Stimulated activated CD8-positive, alpha-beta memory T cell treated with anti-CD3 and anti-CD28 coated beads, Interleukin-4, amount 100 ng/mL, for 24 hours (primary cell): ENCODE data around the gene DDX10.
A peak's percentile ranks its signal among the peaks of the same experiment; 100 is the strongest.

Source experiments
- DNase-seq: peaks from one replicate; pipeline ENCODE4 v3.0.0-alpha.2; 2020; ENCODE audit warnings: low read depth

Gene DDX10

DNA sequence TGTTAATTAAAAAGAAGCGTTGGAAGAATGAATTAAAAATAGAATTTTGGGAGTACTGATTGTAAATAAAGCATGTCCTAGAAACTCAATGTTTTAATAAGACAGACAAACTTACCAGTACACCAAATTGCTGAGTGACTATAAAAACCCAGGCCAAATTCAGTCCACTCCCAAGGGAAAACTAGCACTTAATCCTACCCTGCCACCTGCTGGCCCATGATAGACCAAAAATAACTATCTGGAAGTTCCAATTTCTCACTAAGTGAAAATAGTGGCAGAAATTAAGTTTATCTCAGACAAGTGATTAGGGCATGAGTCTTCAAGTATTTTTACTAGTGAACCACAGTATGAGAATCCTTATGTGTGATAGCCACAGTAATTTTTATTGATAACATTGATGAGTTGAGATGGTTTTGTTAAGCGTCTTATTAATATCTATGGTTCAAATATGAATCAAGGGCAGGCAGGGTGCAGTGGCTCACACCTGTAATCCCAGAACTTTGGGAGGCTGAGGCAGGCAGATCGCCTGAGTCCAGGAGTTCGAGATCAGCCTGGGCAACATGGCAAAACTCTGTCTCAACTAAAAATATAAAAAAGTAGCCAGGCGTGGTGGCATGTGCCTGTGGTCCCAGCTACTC is 9.8 kb upstream of the DDX10 start:
- no peak for DNase-seq

DNA sequence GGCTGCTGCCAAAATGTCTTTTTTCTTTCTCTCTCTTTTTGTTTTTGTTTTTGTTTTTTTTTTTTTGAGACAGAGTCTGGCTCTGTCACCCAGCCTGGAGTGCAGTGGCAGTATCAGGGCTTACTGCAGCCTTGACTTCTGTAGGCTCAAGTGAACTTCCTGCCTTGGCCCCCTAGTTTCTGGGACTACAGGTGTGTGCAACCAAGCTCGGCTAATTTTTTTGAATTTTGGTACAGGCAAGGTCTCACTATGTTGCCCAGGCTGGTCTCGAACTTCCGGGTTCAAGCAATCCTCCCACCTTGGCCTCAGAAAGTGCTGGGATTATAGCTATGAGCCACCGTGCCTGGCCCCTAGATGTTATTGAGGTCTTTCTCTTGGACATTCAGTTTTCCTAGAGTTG is 2.2 kb upstream of the DDX10 start:
- DNase-seq: no peak

DNA sequence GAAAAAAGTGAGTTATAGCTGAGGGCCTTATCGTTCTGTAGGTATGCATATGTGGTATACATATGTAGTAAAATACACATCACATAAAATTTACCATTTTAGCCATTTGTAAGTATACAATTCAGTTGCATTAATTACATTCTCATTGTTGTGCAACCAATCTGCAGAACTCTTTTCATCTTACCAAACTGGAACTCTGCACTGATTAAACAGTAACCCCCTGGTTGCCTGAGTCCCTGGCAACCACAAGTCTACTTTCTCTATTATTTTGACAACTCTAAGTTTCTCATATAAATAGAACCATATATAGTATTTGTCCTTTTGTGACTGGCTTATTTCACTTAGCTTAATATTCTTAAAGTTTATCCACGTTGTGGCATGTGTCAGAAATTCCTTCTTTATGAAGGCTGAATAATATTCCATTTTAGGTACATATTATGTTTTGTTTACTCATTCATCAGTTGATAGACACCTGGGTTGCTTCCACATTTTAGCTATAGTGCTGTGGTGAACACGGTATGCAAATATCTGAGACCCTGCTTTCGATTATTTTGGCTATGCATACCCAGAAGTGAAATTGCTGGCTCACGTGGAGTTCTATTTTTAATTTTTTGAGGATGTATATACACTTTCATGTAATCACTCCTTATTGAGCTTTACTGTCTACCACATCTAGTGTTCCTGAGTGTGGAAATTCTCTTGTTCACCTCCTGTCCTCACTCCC is 1.6 kb upstream of the DDX10 start:
- DNase-seq: no peak

DNA sequence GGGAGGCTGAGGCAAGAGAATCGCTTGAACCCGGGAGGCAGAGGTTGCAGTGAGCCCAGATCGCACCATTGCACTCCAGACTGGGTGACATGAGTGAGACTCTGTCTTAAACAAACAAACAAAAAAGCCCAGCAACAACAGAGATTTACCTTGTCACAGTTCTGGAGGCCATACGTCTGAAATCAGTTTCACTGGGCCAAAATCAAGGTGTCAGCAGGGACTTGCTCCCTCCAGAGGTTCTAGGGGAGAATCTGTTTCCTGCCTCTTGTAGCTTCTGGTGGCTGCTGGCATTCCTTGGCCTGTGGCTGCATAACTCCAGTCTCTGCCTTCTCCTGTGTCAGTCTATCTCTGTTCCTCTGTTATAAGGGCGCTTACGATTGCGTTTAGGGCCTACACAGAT is 1.5 kb downstream of the DDX10 start:
- DNase-seq: no peak

DNA sequence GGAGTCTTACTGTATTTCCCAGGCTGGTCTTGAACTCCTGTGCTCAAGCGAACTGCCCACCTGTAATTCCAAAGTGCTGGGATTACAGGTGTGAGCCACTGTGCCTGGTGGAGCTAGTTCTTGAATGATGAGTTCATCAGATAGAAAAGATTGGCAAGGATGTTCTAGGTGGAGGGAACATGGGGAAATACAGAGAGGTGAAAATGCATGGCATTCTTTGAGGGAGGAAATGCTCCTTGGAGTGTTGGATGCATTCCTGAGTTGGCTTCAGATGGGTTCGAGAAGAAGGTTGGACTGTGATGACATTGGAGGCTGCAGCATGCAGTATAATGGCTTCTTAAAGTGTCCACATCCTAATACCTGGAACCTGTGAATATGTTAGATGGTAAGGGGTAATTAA is 4.4 kb downstream of the DDX10 start:
- DNase-seq: no peak

DNA sequence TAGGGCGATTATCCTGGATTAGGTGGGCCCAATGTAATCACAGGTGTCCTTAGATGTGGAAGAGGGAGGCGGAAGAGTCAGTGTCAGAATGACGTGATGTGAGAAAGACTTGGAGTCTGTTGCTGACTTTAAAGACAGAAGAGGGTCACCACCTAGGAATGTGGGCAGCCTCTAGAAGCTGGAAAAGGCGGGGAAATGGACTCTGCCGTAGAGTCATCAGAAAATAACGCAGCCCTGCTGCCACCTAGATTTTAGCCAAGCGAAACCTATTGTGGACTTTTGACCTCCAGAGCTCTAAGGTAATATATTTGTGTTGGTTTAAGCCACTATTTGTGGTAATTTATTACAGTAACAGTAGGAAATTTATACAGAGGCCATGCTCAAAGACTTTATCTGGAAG is 4.8 kb downstream of the DDX10 start:
- DNase-seq: no peak

DNA sequence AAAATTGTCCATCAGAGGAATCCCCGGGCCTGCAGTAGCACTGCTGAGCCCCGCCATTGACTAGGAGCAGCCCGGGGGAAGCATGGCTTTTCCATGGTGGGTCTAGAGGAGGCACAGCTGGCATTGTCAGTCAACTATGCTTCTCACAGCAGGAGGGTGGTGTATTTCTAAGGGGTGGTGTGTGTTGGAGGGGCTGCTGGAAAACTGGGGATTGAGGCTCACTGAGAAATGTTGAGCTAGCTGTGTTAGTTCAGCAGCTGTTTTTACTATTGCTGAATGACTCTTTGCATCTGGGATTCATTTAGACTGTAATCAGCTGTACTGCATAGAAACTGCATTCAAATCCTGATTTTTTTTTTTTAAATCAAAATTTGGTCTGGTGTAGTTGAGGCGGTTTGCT is 5.6 kb downstream of the DDX10 start:
- no peak for DNase-seq

DNA sequence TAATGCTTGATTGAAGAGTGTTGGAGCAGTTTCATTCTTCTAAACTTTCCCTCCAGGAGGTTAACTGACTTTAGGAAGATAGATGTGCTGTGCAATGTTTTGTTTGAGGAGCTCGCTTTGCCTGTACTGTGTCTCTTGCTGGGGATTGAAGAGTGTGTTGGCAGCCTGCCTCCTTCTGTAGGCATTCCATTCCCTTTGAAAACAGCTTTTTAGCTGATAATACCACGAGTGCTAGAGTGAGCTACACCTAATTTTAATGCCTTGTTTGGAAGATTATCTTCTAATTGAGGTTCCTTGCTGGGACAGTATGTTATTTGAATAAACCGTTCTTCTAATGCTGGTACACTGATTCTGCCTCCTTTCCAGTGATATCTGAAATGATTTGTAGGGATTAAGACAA is 7.2 kb downstream of the DDX10 start:
- no peak for DNase-seq

DNA sequence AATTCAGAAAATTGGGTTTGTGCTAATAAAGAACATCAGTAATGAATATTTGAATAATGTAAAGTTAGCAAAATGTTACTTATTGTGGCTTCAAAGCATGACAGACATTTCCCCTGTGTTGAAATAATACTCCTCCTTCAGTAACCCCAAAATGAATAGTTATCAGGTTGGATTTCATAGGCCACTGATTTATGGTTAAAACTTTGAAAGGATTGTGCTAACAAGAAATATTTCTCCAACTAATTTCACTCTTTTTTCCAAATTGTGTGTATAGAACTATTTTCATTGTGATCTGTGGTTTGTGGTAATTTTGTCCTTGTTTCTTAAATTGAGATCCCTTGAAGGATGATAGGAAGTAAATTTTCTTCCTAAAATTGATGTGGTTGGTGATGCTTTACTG is 7.9 kb downstream of the DDX10 start:
- DNase-seq: no peak

DNA sequence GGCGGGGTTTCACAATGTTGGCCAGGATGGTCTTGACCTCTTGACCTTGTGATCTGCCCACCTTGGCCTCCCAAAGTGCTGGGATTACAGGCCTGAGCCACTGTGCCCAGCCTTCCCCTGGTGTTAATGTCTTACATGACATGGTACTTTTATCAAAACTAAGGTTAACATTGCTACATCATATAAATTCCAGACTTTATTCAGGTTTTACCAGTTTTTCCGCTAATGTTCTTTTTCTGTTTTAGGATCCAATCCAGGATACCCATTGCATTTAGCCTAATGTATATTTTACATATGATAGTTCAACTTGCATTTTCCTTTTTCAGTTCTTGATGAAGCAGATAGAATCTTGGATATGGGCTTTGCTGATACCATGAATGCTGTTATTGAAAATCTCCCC is 14.2 kb downstream of the DDX10 start:
- no peak for DNase-seq

DNA sequence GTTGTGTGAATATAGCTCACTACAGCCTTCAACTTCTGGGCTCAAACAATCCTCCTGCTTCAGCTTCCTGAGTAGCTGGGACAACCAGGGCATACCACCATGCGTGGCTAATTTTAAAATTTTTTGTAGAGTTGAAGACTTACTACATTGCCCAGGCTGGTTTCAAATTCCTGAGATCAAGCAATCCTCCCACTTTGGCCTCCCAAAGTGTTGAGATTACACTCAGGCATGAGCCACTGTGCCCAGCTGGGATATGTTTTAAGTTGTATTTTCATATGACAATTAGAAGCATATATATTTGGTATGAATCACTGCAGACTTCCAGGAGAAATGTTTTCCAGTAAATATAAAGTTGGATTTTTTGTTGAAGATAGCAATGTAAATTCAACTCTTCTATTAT is 15.4 kb downstream of the DDX10 start:
- no peak for DNase-seq

DNA sequence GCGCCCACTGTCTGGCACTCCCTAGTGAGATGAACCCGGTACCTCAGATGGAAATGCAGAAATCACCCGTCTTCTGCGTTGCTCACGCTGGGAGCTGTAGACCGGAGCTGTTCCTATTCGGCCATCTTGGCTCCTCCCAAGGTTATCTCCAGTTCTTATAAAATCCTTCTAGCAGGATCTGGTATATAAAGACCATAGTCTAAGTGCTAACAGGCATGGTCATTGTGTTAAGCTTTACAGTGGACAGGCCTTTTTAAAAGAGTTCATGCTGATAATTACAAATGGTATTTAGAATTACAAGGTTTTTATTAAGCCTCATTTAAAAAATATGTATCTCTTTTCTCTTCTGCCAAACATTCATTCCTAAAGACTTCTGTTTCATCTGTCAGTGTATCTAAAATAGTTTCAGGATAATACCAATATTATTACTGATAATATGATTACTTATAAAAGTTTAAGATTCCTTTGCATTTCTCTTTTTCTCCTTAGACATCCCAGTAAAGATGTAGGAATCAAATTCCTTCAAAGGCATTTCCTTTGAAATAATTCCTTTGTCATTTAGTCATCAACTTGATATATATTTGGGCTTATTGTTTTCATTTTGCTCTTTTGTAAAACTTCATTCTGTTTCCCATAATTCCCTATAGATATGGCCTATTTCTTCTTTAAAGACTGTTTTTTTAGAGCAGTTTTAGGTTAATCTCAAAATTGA is 20.7 kb downstream of the DDX10 start:
- no peak for DNase-seq

DNA sequence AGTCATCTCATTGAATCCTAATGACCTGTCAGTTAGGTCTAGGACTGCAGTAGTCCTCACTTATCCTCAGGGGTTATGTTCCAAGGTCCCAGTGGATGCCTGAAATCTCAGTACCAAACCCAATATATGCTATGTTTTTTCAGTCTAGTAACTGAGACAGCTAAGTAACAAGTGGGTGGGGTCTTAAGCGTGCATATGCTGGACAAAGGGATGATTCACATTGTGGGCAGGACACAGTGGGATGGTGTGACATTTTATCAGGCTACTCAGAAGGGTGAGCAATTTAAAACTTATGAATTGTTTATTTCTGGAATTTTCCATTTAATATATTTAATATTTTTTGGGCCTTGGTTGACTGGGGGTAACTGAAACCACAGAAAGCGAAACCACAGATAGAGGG is 29.0 kb downstream of the DDX10 start:
- no peak for DNase-seq

DNA sequence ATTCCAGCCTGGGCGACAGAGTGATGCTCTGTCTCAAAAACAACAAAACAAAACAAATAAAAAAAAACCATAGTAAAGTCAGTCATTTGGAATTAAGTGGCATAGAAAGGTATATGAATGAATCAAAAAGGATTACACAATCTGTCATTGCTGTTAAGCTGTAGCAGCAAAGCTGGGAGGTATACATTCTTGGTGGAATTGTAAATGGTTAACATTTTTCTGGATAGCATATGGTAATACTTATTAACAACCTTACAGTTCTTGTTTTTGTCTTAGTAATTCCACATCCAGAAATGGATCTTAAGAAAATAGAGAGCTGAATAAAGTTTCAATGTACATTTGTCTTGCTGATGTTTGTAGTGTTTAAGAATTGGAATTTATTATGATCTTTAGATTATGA is 30.0 kb downstream of the DDX10 start:
- no peak for DNase-seq

DNA sequence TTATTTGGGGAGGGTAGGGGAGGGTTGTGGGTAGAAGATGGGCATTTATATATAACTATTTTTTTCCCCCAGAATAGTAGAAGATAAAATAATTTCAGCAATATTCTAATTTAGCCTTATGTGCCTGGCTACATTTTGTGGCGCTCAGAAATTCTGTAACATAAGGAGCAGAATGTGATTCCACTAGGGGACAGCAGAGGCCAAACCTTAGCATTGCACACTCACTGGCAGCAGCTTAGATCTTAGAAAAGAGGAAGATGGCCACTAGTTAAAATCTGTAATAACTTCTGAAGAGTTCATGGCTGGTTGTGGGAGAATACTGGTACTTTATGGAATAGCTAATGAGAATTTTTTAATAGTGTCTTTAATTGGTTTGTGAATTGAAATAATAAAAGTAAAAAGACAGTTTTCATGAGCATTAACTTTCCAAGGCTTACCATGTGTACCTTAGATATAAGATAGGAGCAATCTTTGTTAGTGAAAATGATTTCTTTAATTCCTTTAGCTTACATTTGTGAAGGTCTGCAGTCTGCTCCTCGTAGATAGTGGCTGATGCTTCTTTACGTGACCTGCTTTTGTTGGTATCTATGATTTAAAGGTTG is 33.1 kb downstream of the DDX10 start:
- DNase-seq: peak; percentile 6

DNA sequence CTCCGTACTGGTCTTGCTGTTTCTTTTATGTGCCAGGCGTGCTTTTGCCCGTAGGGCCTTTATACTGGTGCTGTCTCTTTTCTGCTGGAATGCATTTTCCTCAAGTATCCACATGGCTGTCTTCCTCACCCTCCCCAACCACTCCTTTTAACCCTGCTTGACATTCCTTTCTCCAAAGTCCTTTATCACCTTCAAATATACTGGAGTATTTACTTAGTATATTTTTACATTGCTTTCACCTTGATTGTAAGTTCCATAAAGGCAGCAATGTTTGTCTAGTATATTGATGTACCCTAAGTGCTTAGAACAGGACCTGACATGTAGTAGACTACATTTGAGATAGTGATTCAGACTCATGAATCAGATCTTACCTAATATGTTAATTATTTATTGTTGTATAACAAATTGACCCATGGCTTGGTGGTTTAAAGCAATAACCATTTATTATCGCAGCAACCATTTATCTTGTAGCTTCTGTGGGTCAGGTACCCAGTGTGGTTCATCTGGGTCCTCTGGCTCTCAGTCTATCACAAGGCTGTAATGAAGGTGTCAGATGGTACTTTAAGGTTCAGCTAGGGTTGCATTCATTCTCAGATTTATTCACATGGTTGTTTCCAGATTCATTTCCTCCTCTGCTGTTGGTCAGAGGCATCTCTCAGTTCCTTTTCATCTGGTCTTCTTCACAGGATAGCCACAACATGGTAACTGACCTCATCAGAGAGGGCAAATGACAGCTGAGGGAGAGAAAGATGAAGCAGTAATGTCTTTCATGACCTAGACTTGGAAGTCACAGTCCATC is 34.2 kb downstream of the DDX10 start:
- DNase-seq: no peak

DNA sequence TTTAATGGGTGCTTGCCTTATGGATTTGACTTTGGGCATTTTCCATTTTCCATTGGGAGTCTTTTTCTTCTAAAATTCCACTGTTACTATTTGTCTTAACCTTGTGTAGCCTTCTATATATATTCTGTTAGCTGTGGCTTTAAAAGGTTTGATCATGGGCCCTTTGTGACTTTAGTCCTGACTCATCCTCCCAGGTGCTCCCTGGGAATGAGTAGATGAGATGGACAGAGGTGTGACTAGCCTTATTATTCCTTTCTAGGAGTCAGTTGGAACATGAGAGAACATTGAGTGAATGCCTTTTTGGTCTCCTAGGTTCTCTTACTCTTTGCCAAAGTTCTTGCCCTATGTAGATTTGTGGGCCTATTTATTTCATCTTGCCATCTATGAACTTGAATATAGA is 39.0 kb downstream of the DDX10 start:
- no peak for DNase-seq

DNA sequence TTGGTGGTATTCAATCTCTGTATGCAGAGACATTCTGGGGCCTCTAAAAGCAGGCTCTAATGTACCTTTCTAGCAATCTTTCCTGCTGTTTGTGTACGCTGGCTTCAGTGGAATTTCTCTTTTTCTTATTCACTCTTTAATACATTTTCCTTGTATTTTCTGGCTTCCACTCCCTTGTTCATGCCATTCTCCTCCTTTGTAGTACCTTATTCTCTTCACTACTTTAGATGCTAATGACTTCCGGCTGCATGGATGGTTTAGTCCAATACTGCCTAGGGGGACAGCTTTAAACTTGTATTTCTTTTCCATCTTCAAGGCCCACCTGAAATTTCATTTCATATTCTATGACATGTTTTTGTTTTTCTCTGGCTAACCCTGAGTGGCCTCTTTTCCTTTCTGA is 40.2 kb downstream of the DDX10 start:
- DNase-seq: no peak

DNA sequence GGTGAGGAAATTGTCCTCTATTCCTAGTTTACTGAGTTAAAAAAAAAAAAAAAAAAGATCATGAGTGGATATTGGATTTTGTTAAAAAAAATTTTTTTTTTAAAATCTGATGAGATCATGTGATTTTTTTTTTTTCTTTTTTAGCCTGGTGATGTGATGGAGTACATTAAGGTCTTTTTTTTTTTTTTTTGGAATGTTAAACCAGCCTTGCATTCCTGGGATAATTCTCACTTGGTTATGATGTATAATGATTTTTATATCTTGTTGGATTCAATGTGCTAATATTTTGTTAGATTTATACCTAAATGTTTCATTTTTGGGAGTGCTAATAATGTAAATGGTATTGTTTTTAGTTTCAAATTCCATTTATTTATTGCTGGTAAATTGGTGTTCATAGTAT is 43.3 kb downstream of the DDX10 start:
- DNase-seq: no peak

DNA sequence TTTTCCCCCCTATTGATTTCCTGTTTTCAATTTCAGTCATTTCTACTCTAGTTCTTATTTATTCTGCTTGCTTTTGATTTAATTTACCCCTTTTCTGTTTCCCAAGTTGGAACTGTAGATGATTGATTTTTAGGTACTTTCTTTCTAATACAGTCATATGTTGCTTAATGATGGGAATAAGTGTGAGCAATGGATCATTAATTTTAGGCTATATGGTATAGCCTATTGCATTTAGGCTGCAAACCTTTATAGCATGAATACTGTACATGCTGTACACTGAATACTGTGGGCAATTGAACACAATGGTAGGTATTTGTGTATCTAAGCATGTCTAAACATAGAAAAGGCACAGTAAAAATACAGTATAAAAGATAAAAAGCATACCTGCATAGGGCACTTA is 44.9 kb downstream of the DDX10 start:
- DNase-seq: no peak

DNA sequence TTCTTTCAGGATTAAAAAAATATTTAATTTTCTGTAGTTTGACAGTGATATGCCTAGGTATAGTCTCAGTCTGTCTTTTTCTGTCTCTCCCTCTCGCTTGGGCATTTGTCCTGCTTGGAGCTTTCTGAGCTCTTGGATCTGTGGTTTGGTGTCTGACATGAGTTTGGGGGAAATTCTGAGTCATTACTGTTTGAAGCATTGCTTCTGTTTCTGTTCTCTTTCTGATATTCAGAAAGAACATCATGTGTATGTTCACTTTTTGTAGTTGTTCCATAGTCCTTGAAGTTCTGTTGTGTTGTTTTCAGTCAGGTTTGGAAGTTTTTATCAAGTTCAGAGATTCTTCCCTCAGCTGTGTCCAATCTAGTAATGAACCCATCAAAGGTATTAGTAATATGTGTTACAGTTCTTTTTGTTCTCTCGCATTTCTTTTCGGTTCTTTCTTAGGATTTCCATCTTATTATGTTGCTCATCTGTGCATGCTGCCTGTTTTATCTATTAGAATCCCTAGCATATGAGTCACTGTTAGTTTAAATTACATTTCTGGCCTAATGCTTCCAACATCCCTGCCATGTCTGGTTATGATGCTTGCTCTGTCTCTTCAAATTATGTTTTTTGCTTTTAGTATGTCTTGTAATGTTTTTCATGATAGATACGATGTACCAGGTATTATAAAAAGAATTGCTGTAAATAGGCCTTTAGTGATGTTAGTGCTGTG is 48.4 kb downstream of the DDX10 start:
- DNase-seq: no peak

DNA sequence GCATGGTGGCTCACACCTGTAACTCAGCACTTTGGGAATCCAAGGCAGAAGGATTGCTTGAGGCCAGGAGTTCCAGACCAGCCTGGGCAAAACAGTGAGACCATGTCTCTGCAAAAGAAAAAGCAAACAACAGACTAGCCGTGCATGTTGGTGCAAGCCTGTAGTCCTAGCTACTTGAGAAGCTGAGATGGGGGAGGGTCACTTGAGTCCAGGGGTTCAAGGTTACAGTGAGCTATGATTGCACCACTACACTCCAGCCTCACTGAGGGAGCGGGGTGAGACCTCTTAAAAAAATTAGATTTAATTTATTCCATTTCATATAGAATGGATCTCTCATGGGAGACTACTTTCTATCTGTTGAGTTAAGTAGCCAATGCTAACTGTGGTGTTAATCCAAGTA is 50.4 kb downstream of the DDX10 start:
- DNase-seq: no peak
